Inflammatory macrophage (primary cell): ENCODE results near the gene ADAMTS7.
"Not testable (repeated sequence)": the region's sequence is repeated elsewhere in the genome, so short reads cannot be mapped to it uniquely, and the experiment has no call there.

Experiments used
- DNase-seq, 2 donors: peaks; one replicate each; pipeline ENCODE4 v3.0.0-alpha.2; 2020 to 2022
- total RNA-seq, 18 experiments: gene quantifications; one replicate each; lab custom pipeline; 2026; ENCODE audit warnings: mixed read lengths in 6 of 18, inconsistent platforms in 2 of 18; lab: John Stamatoyannopoulos, UW

Gene ADAMTS7
- total RNA-seq: 0 to 0.17 (median 0.02) reads per million in 18 experiments

DNA sequence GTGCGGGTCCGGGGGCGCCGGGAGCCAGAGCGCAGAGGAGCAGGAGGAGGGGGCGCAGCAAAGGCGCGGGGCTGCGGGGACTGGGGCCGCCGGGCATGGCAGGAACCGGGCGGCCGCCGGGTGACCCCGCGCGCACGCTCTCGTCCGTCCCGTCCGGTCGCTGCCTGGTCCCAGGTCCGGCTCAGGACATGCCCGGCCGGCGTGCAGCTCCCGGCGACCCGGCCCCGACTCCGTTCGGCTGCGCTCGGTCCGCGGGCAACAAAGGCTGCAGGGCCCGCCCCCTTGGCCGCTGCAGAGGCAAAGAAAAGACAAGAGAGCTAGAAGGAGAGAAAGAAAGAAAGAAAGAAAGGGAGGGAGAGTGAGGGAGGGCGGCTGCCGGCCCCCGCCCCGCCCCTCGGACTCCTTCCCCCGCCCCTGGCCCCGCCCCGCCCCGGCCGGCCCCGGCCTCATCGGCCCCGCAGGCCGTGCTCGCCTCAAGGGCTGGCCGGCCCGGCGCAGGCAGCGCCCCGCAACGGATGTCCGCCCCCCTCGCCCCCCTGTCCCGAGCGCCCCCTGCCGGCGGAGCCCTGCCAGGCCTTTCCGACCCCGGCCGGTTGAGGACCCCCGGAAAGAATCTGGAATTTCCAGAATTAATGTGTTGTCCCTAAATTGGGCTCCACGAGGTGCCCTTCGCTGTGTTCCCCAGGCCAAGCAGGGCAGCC lies at the start of gene ADAMTS7:
TSS of gene ADAMTS7 (minus strand) at position 341 of the 701 bp plus-strand sequence. CDS start at position 97, 244 bp downstream.
- DNase-seq: peak in 1 of 2 donors; percentile 9

GRCh38 chr15:78859971-78860719 lies 48.9 kb upstream of the ADAMTS7 start:
- DNase-seq: peak; percentile 87 to 90

- DNase-seq: no peak
These were observed 44.5 kb upstream of the ADAMTS7 start for GRCh38 chr15:78855746-78856145.

DNA sequence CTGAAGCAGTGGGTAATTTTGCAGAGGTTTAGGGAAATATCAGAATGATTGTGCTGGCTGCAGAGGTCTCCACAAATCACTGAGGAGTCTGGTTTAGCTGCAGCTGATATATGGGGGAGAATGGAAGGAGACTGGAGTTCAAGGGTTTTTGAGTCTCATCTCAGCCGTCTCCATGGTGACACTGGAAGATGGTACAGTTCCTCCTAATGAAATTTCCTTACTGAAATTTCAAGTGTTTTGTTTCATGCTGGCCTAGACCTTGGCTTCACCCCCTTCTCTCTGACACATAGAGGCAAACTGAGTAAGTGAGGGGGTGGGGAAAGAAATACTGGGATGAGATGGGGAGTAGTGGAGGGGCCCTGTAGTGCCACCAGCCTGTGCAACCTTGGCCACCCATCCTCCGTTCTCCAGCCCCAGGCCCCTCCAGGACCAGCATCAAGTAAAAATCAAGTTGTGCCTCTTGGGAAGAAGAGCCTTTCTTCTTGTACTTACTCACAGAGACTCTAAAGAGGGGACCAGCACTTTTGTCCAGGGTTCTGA lies 43.6 kb upstream of the ADAMTS7 start:
- no peak for DNase-seq

DNA sequence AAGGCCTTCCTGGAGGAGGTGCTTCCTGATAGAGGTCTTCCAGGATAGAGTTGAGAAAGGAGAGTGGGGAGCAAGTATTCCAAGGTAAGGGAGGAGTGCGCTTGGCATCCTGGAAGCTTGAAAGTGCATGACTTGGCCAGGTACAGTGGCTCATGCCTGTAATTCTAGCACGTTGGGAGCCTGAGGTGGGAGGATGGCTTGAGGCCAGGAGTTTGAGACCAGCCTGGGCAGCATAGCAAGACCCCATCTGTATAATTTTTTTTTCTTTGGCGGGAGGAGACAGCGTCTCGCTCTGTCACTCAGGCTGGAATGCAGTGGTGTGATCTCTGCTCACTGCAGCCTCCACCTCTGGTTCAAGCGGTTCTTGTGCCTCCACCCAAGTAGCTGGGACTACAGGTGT lies 42.2 kb upstream of the ADAMTS7 start:
- no peak for DNase-seq

- no peak for DNase-seq
These were observed 39.9 kb upstream of the ADAMTS7 start for GRCh38 chr15:78850941-78851755.

DNA sequence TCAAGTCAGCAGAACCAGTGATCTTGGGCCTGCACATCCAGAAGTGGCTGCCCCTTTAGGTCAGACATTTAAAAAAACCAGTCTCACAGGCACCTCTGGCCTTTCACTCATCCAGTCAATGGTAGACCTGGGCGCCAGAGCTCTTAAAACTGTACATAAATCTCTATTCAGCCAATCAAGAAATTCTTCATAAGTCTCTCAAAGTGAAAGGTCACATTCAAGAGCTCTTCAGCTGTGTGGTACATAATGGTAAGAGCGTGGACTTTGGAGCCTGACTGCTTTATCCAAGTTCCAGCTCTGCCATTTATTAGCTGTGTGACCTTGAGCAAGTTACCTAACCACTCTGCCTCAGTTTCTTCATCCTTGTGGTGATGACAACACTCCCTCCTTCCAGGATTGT lies 39.1 kb upstream of the ADAMTS7 start:
- DNase-seq: no peak

GRCh38 chr15:78847387-78847906 lies 36.2 kb upstream of the ADAMTS7 start:
- DNase-seq: not testable (repeated sequence)

- not testable (repeated sequence) for DNase-seq
These were observed 35.6 kb upstream of the ADAMTS7 start for GRCh38 chr15:78846906-78847305.

GRCh38 chr15:78842519-78842918 lies 31.3 kb upstream of the ADAMTS7 start:
- no peak for DNase-seq

DNA sequence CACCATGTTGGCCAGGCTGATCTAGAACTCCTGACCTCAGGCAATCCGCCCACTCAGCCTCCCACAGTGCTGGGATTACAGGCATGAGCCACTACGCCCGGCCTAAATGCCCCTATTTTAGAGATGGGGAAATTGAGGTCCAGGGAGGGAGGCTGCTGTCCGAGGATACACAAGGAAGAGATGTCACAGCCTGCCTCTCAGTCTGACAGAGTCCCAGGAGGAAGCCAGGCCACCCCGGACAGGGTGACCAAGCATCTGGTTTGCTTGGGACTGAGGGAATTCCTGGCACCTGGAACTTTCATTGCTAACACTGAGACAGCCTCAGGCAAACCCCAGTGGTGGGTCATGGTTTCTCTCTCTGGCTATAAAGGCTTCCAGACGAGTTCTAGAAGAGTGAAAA lies 30.6 kb upstream of the ADAMTS7 start:
- no peak for DNase-seq

GRCh38 chr15:78841376-78841706 lies 30.1 kb upstream of the ADAMTS7 start:
- DNase-seq: no peak

- DNase-seq: peak; percentile 25 to 48
These were observed 29.6 kb upstream of the ADAMTS7 start for GRCh38 chr15:78840661-78841375.

- not testable (repeated sequence) for DNase-seq
These were observed 27.9 kb upstream of the ADAMTS7 start for GRCh38 chr15:78839151-78839550.

DNA sequence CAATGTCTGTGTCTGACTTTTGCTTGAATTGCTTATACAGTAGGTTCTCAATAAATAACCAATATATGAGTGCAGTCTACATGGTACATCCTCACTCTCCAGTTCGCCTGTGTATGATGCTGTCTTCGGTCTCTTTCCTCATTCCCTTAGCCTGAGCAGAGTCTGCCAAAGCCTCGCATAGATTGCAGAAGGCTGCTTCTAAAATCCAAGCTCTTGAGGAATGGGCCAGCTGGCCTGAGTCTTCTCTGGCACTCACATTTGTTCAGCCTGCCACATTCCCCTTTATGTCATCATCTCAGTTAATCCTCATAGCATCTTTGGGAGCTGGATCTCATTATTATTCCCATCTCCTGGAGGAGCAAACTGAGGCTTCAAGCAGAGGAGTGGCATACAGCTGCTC lies 27.2 kb upstream of the ADAMTS7 start:
- no peak for DNase-seq

DNA sequence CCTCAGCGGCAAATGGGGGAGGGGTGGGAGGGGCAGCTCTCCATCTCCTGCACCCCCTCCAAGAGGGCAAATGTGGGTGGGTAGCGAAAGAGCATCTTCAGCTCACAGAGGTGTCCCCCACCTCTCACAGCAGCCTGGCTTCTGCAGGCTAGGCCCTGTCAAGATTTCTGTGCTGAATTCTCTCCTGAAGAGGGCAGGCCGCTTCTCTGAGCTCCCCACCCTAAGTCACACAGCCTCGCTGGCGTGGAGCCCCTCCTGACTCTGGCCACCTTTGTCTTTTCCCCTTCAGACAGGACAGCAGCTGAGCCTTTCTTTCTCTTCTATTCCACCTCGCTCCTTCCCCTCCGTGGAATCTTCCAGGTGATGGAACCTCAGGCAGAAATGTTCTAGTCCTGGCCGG lies 26.3 kb upstream of the ADAMTS7 start:
- DNase-seq: no peak

- no peak for DNase-seq
These were observed 25.9 kb upstream of the ADAMTS7 start for GRCh38 chr15:78837131-78837530.

- DNase-seq: no peak
These were observed 25.1 kb upstream of the ADAMTS7 start for GRCh38 chr15:78836333-78836732.

DNA sequence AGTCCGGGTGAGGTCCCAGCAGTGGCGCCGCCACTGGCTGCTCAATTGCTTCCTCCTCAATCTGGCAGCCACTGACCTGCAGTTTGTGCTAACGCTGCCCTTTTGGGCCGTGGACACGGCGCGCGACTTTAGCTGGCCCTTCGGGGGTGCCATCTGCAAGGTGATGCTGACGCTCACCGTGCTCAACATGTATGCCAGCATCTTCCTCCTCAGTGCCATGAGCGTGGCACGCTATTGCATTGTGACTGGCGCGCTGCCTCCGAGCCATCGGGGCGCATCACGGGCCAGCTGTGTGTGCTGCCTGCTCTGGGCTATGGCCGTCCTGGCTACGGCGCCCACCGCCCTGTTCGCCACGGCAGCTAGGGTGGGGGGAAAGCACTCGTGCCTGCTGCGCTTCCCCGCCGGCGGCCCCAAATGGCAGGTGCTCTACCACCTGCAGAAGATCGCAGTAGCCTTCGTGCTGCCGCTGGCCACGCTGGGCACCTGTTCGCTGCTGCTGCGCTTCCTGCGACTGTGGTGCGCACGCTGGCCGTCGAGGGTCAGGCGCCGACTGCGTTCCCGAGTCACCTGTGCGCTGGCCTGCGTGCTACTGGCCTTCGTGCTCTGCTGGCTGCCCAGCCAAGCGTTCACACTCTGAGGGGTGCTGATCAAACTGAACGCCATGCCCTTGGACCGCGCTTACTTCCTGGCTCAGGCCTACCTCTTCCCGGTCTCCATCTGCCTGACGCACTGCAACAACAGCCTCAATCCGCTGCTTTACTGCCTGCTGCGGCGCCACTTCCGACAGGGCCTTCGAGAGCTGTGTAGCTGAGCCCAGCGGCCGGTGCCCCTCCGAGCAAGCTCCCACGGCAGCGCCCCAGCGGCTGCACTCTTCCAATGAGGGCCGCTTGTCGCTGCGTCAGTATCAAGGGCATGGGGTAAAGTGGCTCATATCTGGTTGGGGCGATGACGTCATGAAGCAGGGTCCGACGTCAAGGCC lies 20.3 kb upstream of the ADAMTS7 start:
- DNase-seq: no peak

DNA sequence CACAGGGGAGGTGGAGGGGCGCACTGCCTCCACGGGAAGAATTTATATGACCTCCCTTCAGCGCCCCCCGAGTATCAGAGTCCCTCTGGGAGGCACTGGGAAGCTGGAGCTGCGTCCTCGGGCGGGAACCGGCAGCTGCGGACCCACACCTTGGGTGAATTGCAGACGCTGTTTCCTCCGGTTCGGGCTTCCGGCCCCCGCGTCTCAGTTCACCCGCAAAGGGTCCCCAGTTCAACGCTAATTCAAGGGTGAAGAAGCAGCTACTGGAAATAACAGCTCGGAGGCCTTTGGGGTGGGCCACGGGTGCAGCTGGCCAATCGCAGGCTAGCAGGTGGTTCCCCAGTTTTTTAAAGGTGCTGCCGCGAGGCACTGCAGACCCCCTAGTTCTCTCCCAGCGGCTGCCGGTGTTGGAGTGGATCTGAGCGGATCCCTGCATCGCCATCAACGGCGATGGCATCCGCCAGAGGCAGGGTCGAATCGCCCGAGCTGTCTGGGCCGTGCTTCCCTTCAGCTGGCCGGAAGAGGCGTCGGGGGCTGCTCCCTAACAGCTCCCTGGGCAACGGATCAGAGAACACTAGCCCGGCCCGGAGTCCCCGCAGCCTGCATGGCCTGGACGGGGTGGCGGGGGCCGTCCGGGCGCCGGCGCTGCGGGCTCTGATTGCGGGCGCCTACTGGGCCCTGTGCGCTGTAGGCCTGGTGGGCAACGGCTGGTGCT lies 19.4 kb upstream of the ADAMTS7 start:
- no peak for DNase-seq
